Islet of Langerhans (tissue), 1 donor: ENCODE measurements around the gene SNAPC4.
"Not testable (repeated sequence)": the region's sequence is repeated elsewhere in the genome, so short reads cannot be mapped to it uniquely, and the experiment has no call there.

Experiments
- FAIRE-seq: peaks from one replicate; lab custom pipeline; 2011; peaks lifted over from hg19 to GRCh38; lab: Jason Lieb, UNC

Gene SNAPC4

DNA sequence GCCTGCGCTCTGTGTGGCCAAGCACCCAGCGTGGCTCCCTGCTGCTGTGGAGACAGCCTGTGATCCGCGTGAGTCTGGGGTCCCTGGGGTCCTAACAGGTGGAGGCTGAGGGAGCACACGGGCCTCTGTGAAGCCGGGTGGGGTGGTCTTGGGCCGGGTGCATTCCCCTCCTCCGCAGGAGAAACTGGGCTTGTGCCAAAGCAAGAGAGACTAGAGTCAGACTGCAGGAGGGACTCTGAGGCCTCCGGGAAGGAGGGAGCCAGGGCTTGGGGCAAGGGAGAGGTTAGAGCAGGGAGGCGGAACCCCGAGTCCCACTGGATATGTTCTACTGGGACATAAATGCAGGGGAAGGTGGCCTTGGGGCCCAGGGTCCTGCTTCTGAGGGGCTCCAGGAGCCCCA, 46.9 kb downstream of the SNAPC4 start:
- FAIRE-seq = no peak

DNA sequence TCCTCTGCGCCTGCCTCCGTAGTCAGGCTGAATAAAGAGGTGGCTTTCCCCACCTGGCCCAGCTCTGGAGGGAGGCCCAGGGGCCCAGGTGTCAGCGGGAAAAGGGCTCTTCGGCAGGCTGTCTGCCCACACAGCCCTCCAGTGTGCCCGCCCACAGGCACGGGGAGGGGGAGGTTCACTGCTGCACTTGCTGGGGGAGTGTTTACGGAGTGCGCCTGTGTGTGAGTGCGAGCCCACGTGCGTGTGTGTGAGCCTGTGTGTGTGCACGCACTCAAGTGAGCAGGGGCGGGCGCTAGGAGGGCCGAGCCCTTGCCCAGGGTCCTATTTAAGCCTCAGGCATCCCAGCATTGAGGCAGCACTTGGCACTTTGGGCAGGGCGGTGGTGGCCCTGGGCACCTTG, 47.3 kb downstream of the SNAPC4 start:
- no peak for FAIRE-seq

DNA sequence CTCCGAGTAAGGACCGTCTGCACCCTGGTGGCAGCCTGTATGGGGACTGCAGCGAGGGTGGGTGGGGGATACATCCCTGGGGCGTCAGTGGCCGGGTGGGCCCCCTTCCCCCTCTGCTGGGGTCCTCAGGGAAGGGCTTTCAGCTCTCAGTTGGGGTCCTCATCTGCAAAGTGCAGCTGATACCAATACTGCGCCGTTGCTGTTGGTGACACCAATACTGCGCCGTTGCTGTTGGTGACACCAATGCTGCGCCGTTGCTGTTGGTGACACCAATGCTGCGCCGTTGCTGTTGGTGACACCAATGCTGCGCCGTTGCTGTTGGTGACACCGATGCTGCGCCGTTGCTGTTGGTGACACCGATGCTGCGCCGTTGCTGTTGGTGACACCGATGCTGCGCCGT, 48.1 kb downstream of the SNAPC4 start:
- not testable (repeated sequence) for FAIRE-seq

DNA sequence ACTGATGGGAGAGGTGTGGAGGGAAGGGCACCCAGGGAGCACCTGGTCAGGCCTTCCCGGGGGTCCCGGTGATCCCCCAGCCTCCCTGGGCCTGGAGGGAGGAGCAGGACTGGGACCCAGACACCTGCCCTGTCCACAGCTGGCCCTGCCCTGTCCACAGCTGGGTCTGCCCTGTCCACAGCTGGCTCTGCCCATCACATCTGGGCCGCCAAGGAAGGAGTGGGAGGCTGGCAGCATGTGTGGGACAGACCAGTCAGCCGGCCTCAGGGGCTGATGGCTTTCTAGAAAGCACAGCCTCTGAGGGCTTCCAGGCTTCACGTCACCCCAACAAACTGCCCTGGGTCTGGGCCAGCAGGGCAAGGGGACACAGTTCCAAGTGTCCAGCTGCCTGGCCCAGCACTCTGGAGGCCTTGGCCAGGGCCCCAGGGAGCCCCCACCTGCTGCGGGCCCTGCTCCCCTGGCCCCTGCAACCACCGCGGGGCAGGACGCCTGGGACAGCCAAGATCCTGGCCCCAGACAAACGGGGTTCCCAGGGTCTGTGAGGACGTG, 48.6 kb downstream of the SNAPC4 start:
- no peak for FAIRE-seq
